Stimulated activated CD8-positive, alpha-beta memory T cell treated with anti-CD3 and anti-CD28 coated beads, Interleukin-12 subunit alpha, Interleukin-12 subunit beta, amount 100 ng/mL, for 4 hours (primary cell): ENCODE measurements around the gene ABCA7.

ENCODE experiments used
- DNase-seq: peaks from one replicate; pipeline ENCODE4 v3.0.0-alpha.2; 2020; ENCODE audit warnings: low read depth

The ABCA7 gene

DNA sequence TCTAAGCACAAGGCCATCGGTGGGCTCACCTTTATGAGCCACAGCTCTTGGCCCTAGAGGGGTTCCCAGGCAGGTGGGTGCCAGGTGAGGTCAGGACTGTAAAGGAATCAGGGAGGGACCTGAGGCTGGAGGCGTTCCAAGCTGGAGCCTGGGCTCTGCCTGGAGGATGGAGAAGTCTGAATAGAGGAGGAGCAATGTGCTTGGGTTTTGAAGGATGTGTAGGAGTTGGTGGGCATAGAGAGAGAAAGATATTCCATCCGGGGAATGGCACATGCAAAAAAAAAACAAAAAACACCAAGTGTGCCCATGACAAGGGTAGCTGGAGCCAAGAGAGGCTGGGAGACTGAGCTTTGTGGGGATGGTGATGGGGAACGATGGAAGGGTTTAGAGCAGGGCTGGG, 37.3 kb upstream of the ABCA7 start:
- DNase-seq, result no peak

DNA sequence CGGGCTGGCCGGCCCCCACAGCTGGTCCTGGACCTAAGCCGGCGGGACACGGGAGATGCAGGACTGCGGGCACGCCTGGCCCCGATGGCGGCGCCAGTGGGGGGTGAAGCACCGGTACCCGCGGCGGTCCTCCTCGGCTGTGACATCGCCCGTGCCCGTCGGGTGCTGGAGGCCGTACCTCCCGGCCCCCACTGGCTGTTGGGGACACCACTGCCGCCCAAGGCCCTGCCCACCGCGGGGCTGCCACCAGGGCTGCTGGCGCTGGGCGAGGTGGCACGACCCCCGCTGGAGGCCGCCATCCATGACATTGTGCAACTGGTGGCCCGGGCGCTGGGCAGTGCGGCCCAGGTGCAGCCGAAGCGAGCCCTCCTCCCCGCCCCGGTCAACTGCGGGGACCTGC, 36.6 kb upstream of the ABCA7 start:
- no peak for DNase-seq

DNA sequence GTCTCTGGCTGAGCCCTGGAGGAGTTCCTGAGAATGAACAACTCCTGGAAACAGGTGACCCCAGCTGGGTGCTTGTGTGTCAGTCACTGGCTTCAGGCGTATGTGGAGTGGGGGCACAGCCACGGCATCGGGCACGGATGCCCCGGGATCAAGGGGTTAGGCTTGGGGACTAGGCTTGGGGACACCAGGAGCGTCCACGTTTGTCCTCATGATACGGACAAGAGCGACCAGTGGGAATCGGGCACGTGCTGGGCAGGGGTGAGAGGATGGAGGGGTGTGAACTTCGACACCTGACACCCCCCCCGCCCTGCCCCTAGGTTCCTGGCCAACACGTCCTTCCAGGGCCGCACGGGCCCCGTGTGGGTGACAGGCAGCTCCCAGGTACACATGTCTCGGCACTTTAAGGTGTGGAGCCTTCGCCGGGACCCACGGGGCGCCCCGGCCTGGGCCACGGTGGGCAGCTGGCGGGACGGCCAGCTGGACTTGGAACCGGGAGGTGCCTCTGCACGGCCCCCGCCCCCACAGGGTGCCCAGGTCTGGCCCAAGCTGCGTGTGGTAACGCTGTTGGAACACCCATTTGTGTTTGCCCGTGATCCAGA, 35.6 kb upstream of the ABCA7 start:
- no peak for DNase-seq

DNA sequence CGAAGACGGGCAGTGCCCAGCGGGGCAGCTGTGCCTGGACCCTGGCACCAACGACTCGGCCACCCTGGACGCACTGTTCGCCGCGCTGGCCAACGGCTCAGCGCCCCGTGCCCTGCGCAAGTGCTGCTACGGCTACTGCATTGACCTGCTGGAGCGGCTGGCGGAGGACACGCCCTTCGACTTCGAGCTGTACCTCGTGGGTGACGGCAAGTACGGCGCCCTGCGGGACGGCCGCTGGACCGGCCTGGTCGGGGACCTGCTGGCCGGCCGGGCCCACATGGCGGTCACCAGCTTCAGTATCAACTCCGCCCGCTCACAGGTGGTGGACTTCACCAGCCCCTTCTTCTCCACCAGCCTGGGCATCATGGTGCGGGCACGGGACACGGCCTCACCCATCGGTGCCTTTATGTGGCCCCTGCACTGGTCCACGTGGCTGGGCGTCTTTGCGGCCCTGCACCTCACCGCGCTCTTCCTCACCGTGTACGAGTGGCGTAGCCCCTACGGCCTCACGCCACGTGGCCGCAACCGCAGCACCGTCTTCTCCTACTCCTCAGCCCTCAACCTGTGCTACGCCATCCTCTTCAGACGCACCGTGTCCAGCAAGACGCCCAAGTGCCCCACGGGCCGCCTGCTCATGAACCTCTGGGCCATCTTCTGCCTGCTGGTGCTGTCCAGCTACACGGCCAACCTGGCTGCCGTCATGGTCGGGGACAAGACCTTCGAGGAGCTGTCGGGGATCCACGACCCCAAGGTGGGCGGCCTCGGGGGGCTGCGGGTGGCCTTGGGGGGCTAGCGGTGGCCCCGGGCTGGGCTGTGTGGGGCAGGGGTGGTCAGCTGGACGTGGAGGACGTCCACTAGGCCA, 34.9 kb upstream of the ABCA7 start:
- no peak for DNase-seq

DNA sequence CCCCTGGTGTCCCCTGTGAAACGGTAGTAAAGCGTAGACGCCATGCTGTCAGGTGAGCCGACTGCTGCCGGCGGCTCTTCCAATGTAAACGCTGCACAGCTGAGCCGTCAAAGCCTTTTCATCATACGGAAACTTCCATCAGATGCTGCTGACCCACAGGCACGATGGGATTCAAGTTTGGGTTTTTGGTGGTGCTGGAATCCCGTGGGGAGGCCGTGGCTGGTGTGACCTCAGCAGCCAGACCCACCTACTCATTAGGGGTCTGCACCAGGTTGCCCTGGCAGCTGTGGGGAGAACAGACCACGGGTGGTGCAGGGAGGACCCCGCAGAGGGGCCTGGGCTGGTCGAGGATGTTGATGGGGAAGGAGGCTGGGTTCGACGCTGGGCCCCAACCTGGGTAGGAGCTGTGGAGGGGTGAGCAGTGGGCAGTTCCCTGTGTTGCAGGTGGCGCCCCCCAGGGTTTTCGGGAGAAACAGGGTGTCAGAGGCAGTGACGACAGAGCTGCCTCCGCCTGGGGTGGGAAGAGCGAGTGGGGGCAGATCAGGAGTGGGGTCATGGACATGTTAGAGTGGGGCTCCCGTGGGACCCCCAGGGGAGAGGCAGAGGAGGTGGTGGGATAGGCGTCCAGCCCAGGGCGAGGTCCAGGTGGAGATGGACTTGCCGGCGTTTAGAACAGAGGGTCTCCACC, 33.1 kb upstream of the ABCA7 start:
- no peak for DNase-seq

DNA sequence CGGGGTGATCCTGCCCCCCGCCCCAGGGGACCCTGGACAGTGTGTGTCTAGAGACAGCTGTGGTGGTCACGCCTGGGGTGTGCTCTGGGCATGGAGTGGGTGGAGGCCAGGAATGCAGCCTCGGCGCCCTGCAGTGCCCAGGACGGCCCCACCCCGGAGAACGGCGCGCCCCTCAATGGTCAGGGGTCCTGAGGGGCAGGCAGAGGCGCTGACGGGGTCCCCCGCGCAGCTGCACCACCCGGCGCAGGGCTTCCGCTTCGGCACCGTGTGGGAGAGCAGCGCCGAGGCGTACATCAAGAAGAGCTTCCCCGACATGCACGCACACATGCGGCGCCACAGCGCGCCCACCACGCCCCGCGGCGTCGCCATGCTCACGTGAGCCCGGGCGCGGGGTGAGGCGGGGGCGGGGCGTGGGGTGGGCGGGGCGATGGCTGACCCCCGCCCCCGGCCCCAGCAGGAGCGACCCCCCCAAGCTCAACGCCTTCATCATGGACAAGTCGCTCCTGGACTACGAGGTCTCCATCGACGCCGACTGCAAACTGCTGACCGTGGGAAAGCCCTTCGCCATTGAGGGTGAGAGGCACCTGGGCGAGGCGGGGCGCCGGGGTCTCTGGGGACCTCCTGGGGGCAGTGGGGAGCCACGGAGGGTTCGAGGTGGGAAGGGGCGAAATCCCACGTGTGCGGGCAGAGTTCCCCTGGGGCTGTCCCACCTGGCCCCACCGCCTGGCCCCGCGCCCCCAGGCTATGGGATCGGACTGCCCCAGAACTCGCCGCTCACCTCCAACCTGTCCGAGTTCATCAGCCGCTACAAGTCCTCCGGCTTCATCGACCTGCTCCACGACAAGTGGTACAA, 32.3 kb upstream of the ABCA7 start:
- DNase-seq, result no peak

DNA sequence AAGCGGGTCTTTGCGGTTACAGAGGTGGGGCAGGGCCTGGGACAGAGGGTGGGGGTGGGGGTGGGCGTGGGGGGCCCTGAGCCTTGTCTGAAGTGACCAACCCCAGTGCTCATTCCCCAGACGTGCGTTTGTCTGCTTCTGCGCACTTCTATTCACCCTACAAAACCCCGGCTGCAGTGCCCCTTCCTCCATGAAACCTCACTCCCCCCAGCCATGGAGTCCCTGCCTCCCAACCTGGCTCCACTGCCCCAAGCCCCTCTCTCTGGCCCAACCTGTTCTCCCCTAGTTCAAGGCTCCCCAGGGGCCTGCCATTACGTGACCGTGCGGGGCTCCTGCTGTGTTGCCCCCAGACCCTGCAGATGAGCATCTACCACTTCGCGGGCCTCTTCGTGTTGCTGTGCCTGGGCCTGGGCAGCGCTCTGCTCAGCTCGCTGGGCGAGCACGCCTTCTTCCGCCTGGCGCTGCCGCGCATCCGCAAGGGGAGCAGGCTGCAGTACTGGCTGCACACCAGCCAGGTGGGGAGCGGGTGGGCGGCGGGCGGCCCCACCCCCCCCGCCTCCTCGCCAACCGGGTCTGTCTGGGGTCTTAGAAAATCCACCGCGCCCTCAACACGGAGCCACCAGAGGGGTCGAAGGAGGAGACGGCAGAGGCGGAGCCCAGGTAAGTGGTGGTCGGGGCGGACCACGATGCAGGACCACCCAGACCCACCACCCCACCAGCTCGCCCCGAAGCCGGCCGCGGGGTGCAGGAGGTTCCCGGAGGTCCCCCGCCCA, 31.5 kb upstream of the ABCA7 start:
- DNase-seq, result no peak

DNA sequence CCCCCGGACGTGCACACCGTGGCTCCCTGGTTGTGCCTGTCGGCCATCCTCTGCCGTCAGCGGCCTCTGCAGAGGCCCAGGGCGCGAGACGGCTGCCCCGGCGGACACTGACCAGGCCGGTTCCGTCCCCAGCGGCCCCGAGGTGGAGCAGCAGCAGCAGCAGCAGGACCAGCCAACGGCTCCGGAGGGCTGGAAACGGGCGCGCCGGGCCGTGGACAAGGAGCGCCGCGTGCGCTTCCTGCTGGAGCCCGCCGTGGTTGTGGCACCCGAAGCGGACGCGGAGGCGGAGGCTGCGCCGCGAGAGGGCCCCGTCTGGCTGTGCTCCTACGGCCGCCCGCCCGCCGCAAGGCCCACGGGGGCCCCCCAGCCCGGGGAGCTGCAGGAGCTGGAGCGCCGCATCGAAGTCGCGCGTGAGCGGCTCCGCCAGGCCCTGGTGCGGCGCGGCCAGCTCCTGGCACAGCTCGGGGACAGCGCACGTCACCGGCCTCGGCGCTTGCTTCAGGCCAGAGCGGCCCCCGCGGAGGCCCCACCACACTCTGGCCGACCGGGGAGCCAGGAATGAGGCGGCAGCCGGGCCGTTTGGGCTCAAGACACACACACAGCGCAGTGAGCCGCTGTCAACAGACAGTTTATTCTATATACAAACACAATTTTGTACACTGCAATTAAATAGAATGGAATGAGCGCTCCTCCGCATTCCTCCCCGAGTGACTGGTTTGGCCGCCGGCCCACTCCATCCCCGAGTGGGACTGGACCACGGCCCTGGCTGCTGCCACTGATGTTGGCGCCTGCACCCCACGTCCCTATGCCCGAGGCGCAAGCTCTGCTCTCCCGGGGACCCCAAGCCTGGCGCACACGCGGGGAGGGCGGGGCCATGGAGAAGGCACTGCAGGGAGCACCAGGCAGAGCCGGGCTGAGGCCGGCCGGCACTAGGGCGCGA, 30.6 kb upstream of the ABCA7 start:
- no peak for DNase-seq

DNA sequence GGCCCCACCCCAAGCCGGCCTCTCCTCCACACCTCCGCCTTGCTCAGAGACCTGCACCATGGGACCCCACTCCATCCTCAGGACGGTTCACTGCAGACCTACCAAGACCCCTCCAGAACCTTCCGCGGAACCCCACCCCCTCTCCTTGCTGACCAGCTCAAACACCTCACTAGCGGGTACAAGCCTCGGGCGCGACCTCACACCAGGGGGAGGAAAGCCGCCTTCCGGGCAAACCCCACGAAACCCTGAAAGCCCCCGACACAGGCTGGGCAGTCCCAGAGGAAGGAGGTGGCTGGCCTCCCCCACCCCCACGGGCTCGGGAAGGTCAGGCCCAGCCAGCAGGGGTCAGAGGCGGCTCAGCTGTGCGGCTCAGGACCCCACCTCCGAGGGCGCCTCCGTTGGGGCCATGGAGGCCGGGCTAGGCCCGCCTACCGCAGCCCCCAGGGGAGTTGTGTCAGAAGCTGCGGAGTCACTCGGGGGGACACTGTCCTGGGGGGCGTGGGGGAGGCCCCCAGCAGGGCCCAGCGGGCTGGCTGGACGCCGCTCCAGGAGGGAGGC, 29.8 kb upstream of the ABCA7 start:
- no peak for DNase-seq

DNA sequence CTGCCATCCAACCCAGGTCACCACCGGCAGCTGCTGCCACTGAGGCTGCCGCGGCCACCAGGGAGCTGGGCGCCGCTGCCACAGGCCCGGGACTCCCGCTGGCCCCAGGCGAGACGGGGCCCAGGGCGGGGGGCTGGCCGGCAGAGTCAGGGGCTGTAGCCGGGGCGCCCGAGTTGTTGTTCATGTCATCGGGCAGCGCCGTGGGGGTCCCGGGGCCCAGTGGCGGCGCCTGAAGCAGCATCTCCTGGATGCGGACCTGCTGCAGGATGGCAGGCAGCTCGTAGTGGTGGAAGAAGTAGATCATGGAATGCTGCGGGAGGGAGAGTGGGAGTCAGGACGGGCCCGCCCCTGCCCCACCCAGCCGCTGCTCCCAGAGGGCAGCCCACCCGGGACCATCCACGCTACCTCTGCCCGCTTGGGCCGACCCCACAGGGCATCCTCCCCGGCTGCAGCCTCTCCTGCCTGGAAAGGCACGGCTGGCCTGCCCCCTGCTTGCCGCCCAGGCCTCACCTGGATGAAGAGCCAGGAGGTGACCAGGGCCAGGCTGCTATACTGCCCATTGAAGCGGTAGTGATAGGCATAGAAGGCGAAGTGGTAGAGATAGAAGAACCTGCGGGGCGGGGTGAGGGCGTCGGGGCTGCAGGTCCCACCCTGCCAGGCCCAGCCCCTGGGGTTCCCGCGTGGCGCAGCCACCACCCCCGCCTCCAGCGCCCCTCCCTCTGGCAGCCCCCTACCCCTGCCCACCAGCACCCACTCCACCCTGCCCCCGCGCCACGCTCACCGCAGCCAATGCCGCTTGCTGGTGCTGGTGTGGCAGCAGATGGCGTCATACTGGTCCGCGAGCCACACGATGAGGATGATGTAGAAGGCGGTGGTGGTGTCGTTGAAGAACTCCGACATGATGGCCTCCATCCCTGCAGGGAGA, 29.1 kb upstream of the ABCA7 start:
- no peak for DNase-seq

DNA sequence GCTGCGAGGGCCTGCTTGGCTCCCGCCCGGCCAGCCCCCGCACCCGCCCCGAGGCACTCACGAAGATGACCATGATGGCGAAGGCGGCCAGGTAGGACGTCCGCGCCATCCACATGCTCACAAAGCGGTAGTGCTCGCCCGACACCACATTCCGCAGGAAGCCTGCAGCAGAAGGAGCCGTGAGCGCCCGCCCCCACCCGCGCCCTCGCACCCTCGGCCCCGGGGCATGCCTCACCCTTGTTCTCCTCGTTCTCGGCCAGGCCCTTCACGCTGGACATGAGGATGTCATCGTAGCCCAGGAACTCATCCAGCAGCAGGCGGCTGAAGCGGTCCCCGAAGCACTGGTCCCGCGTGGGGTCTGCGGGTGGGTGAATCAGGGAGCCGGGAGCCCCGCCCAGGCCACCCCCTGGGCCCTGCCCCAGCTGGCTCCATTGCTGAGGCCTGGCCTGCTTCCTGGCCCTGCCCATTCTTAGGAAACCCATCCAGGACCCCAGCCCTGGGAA, 28.0 kb upstream of the ABCA7 start:
- DNase-seq, result no peak

DNA sequence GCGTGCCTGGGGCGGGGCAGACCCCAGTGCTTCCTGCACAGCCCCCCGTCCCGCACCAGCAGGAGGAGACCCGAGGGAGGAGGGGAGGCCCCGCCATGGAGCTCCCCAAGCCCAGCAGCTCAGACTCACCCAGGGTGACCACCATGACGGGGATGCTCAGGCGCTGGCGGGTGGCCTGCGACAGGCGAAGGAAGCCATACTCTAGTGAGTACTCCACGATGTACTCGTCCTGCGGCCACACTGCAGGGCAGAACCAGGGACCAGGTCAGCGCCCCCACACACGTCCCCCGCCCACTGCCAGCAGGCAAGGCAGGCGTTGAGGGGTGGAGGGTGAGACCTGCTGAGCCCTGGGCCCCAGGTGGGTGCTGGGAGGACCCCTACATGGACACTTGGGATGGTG, 27.6 kb upstream of the ABCA7 start:
- DNase-seq, result no peak

DNA sequence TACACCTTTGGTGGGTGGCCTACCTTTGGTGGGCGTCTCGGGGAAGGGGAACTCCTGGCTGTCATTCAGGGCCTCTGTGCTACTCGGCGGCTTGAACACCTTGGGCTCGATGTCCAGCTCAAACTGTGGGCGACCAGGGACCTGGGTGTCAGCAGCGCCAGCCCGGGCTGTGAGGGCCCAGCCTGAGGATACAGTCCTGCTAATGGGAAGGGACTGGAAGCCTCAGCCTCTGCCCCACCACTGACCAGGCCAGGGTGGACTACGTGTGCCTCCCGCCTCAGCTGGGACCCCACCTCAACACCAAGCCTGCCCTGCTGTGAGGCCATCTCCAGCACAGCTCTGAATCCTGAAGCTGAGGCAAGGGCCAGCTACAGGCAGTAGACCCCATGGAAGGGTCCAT, 26.7 kb upstream of the ABCA7 start:
- DNase-seq, result no peak

DNA sequence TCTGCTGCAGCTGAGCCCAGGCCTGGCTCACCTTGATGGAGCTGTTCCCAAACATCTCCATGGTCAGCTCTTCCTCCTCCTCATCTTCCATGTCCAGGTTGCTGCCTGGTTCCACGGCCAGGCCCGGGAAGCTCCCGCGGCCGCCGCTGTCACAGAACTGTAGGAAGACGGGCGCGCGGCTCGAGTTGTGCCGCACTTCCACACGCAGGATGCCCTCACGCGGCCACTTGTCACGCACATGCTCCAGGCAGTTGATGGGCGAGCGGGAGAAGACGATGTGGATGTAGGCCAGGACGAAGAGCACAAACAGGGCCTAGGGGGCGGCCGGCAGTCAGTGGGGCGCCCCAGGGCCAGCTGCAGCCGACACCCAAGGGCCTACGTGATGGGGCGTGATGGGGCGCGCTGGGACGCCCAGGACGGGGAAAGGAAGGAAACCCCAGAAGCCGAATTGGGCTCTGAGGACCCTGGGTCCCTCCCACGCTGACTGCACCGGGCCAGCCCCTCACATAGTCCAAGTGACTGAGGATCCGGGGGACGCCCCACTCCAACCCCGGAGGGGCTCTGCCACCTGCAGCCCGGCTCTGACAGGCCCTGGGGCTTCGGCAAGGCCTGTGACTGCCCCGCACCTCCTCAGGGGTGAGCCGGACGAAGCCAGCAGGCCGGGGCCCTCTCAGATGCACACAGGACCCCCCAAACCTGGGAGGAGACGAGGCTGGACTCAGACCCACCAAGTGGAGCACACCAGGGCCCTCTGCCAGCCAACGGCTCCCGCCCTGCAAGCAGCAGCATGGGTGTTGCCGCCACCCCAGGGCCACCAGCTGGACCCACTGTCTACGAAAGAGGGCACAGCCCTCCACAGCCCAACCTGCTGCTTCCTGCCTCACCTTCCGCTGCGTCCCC, 25.5 kb upstream of the ABCA7 start:
- DNase-seq, result no peak

DNA sequence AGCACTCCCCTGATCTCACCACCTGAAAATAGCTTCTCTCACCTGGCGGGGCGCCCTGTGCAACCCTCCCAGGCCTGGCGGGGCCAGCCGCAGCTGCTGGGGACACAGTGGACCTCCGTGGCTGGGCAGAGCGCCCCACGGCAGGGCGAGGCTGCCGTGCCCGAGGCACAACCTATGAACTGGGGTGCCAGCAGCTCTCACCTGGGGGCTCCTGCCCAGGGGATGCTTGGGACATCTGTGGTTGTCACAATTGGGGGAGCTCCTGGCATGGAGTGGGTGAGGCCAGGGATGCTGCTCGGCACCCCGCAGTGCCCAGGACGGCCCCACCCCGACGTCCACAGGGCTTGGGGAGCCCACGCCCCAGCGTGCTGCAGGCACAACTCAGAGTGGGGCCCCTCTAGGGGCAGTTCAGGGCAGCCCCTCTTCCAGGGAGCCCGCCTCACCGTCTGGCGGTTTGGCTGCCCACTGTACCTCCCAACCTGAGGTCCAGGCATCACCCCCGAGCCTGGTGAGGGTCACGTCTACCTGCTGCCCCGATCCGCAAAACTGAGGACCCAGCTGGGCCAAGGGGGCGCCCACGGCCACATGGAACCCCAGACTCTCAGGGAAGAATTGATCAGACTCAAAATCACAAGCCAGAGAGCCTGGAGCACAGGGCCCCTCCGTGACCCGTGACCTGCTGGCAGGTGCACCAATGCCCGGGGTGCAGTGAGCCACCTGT, 24.7 kb upstream of the ABCA7 start:
- no peak for DNase-seq

DNA sequence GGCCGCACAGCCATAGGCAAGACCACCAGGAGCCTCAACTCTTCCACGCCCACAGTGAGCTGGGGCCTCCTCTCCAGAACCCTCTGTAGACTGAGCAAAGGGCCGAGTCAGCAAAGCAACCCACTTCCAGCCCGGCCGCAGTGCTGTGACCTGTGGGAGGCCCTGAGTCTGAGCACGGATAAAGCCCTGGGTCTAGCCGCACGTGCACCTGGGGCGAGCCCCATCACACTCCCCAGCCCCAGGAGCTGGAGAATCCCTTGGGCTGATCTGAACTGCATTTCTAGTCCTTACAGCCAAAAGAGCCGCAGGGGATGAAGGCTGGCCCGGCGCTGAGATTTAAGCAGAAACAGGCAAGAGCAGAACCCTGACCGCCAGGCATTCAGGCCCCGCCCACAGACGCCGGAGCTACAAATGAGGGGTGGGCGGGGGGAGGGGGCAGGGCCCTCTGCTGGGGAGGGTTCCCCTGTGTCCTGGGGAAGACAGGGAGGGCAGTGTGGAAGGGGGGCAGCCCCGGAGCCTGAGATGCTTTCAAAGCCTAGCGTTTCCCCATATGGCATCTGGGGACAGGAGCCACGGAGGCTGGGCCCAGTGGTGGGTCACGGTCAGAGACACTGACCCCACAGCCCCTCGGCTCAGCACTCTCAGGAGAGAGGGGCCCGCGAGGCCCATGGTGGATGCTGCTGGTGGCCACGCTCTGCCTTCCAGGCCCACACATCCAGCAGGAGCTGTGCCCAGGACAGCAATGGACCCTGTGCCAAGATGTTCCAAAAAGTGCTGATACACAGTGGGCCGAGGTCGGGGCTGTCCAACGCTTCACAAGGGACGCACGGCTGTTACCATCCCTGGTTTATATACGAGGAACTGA, 23.9 kb upstream of the ABCA7 start:
- DNase-seq, result no peak
